ENCODE data around the gene BCL2L2.
A peak's percentile ranks its signal among the peaks of the same experiment; 100 is the strongest.
"Not testable (repeated sequence)": the region's sequence is repeated elsewhere in the genome, so short reads cannot be mapped to it uniquely, and the experiment has no call there.

The BCL2L2 gene, protein sequence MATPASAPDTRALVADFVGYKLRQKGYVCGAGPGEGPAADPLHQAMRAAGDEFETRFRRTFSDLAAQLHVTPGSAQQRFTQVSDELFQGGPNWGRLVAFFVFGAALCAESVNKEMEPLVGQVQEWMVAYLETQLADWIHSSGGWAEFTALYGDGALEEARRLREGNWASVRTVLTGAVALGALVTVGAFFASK

DNA sequence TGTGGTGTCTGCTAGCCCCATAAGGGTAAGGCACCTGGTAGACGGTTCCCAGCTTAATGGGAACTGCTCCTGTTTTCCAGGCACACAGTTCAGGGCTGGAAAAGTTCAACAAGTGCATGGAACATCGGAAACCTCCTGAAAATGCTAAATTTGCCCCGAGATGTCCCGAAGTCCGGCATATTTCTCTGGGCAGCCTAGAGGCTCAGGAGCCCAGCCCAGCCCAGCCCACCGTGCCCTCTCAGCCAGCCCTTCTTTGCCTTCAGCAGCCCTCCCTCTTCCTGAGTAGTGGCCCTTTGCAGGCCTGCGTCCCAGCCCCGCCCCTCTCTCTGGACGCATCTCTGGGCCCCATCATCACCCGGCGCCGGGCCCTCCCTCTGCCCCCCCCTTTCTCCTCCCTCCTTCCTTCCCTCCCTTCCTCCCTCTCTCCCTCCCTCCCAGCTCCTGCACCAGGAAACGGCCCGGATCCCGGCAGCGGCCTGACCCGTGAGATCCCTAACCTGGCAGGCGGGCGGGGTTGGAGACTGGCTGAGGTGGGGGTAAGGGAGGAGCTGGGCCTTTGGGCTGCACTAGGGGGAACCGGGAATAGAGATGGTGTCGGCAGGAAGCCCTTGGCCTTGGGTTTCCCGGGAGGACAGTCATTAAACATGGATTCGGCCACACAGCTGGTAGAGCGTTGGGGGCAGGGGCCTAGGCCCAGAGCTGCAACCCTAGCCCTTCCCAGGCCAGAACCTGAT lies at the start of gene BCL2L2:
Gene BCL2L2, plus strand, starts transcription at position 422 of the 734 bp plus-strand sequence. CDS start 935 bp downstream, outside the sequence.
- peak; percentile 49 for DNase-seq (ENCODE audit: low read depth)

DNA sequence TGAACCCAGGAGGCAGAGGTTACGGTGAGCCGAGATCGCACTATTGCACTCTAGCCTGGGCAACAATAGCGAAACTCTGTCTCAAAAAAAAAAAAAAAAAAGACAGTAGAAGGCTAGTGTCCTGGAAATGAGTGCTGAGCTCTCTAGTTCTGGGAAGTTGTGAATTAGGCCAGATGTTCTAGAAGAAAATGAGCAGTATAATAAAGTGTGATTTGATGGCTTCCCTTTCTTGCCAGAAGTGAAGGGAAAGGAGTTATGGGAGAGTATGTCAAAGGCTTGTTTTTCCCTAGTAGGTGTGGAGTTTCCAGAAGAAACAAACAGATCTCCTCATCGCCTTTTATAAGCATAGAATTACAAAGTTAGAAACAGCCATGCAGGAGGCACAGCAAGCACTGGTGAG lies 48.4 kb upstream of the BCL2L2 start:
- no peak for DNase-seq (ENCODE audit: low read depth)

DNA sequence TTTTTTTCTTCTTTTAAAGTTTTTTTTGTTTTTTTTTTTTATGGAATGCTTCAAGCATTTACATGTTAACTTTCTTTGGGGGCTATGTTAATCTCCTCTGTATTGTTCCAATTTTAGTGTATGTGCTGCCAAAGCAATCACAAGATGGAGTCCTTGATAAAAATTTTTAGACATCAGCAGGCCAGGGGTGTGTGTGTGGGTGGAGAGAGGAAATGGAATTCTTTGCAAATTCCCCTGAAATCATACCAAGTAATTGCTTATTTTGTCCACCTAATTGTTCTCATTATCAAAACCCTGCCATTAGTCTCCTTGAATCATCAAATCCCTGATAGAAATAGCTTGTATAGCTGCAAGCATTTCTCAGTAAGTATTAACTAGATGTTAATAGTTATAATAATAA lies 47.2 kb upstream of the BCL2L2 start:
- no peak for DNase-seq (ENCODE audit: low read depth)

DNA sequence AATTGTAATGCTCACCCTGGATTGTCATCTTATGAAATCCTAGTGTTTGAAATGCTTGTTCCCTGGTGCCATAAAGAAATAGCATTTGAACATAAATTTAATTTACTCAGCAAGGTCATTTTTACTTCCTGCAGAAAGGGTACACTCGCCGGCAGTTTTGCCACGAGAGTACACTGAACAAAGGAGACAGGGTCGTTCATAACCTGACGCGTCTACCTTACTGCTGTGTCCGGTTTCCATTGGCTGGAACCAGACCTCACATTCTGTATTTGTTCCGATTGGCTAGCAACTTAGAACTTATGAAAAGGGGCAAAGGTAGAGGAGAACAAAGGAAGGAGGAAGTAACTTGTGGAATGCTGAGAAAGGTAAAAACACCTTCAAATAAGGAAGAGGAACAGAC lies 45.8 kb upstream of the BCL2L2 start:
- DNase-seq (ENCODE audit: low read depth), result not testable (repeated sequence)

DNA sequence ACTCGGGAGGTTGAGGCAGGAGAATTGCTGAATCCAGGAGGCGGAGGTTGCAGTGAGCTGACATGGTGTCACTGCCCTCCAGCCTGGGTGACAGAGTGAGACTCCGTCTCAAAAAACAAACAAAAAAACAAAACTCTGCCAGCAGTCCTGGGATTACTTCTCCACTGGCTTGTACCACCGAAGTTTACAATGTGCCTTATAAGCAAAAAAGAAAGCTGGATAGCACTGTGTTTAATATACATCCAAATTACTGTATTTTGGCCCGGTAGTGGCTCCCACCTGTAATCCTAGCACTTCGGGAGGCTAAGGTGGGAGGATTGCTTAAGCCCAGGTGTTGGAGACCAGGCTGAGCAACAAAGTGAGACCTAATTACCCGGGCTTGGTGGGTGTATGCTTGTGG lies 37.4 kb upstream of the BCL2L2 start:
- no peak for DNase-seq (ENCODE audit: low read depth)

DNA sequence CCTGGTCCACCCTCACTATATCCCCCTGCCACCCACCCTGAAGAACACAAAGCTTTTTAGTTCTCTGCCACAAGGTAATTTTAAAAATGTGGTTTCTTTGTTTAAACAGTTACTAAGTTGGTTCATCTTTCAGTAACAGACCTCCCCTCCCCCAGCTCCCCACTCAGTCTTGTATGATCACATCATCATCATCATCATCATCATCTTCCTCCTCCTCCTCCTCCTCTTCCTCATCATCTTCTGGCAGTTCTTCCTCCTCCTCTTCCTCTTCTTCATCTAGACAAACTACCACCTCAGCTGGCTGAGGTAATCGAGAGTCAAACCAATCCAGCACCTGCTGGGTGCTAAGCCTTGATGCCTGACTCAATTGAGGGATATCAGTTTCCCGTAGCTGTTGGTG lies 31.2 kb upstream of the BCL2L2 start:
- DNase-seq (ENCODE audit: low read depth), result no peak

DNA sequence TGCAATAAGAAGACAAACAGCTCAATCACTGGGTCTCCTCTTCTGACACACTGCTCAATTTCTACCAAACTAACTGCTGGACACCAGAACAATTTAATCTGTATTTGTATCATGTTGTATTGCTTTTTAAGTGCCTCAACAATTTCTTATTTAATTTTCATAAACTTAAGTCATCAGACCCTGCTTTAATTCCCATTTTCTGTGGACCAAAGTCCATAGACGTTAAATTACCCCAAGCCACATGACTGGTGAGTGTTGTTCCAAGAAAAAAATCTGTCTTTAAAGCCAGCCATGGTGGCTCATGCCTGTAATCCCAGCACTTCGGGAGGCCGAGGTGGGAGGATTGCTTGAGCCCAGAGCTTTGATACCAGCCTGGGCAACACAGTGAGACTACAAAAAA lies 29.4 kb upstream of the BCL2L2 start:
- no peak for DNase-seq (ENCODE audit: low read depth)

DNA sequence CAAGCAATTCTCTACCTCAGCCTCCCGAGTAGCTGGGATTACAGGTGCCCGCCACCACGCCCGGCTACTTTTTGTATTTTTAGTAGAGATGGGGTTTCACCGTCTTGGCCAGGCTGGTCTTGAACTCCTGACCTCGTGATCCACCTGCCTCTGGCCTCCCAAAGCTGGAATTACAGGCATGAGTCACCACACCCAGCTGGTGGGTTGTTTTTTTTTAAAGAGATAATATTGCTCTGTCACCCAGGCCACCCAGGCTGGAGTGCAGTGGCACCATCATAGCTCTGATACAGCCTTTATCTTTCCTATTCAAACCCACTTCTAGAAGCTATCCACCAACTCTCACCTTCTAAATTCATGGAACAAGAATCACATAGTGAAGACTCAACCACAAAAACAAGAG lies 28.7 kb upstream of the BCL2L2 start:
- DNase-seq (ENCODE audit: low read depth), result not testable (repeated sequence)

DNA sequence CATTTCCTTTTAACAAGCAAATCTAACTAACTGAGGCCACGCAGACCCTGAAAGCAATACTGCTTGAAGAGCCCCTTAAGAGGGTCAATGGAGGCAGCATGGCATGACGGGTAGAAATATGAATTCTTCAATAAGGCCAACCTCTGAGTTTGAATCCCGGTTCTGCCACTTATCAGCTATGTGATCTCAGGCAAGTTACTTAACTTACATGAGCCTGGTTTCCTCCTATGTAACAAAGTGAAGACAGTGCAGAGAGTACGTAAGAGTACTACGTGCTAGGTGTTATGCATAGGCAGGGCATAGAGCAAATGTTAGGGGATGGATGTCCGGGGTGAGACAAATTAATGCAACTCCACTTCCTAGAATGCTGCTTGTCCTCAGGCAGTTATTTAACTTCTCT lies 25.4 kb upstream of the BCL2L2 start:
- DNase-seq (ENCODE audit: low read depth), result no peak

DNA sequence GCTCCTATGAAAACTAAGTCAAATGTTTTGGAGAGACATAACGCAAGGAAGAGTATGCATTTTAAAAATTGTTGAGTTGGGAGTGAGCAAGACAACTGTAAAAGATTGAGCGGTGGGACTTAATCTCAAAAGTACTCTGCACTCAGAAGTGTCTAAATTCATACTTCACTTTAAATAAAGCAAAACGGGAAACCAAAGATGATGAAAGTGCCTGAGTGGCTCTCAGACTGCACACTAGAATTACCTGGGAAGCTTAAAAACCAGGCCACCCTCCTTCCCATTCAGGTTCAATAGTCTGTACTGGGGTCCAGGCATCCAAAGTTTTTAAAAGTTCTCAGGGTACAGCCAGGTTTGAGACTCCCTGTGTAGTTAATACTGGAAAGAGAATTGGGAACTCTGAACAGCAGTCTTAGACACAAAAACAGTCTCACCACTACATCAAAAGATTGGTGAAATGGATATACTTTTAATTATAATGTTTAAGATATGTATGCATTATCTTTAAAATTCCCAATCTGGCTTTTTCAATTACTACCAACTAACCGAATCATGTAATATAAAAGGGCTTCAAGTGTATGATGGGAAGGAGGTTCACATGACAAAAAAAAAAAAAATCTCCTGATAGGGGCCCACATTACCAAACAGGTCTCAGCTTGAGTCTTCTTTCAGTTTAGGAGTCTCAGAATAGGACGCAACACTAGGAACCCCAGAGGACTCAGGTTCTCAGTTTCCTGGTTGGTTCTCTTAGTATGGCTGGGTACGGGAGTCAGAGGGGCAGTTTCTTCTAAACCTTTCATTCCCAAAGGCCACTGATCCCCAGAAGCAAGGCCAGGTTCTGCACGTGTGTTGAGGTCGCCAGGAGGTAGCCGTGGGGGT lies 21.7 kb upstream of the BCL2L2 start:
- no peak for DNase-seq (ENCODE audit: low read depth)

DNA sequence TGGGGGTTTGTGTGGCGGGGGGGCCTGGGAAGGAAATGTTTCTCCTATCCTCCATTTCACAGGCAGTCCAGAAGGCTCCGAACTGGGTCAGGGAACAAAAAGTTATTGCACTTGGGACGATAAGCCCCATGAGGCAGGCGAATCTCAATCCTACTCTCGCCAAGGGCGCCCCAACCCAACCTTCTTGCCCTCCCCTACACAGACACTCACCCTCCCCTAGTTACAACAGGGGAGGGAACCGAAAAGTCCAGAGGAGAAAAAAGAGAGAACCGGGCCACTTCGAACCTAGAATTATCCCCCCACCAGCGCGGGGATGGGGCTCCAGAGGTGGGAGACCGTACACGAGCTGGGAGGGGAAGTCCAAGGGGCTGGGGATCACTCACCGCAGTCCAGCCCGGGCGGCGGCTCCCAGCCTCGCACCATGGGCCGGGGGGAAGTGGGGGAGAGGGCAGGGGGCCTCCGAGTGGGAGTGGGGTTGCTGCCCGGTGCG lies 21.1 kb upstream of the BCL2L2 start:
- no peak for DNase-seq (ENCODE audit: low read depth)

DNA sequence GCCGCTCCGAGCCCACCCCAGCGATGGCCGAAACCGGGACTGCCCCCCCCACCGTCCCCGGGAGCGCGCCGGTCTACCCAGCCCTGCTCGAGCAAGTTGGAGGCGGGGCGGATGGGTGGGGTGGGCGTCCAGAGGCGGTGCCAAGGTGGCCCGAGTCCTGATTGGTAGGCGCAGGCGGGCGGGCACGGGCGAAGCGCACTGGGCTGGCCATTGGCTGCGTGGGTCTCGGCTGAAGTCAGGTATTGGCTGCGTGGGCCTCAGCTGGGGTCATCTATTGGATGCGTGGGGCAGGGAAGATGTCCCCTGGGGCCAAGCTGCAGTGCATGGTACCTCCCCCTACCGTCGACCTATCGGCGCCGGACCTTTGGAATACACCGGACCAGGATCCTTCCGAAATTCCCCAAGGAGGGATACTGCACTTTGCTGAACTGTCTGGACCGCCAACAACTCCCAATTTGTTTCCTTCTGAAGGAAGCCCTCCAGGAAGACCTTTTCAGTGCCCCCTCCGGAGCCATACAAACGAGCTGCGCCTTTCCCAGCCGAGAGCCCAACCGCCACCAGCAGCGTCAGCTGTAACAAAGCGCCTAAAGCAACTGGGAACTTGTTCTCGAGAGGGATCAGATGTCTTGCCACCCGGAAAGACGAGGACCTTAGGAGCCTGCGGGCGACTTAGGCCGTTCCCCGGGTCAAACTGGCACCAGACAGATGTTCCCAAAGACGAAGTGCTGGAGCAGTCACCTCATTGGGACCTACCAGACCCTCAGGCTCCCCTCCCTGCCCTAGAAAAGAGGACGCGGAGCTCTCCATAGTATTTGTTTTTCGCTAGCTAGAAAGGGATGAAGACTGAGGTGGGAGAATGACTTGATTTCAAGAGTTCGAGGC lies 20.4 kb upstream of the BCL2L2 start, which contains the start of gene HOMEZ:
Gene HOMEZ, minus strand, starts transcription at position 113 of the 882 bp plus-strand sequence. CDS start 180 bp downstream, outside the sequence.
- DNase-seq (ENCODE audit: low read depth), result peak; percentile 83

DNA sequence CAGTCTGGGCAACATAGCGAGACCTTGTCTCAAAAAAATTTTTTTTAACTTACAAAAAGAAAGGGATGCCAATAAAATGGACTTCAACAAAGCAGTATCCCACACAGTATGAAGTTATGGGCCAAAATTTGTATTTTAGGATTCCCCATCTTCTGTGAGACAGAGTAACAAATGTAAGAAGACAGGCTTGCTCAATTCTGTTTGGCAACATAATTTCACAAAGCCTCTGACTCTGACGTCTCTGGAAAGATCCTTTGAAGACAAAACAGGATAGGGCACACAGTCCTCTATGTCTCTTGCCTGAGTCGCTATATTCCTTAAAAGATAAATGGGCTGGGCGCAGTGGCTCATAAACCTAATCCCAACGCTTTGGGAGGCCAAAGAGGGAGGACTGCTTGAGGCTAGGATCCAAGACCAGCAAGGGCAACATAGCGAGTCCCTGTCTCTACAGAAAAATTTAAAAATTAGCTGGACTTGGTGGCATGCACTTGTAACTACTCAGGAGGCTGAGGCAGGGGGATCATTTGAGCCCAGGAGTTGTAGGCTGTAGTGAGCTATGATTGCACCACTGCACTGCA lies 19.6 kb upstream of the BCL2L2 start:
- DNase-seq (ENCODE audit: low read depth), result no peak

DNA sequence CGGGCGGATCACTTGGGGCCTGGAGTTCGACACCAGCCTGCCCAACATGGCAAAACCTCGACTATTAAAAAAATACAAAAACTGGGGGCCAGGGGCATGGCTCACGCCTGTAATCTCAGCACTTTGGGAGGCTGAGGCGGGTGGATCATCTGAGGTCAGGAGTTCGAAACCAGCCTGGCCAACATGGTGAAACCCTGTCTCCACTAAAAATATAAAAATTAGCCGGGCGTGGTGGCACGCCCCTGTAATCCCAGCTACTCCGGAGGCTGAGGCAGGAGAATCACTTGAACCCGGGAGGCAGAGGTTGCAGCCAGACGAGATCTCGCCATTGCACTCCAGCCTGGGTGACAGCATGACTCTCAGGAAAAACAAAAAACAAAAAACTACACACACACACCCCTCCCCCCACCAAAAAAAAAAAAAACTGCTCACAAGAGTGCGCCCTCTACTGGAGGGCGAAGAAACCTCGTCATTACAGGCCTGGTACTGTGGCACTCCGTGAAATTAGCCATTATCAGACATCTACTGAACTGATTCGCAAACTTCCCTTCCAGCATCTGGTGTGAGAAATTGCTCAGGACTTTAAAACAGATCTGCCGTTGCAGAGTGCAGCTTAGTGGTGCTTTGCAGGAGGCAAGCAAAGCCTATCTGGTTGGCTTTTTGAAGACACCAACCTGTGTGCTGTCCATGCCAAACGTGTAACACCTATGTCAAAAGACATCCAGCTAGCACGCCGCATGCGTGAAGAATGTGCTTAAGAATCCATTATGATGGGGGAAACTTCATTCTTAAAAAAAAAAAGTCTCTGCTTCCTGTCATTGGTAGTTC lies 11.7 kb upstream of the BCL2L2 start:
- no peak for DNase-seq (ENCODE audit: low read depth)

DNA sequence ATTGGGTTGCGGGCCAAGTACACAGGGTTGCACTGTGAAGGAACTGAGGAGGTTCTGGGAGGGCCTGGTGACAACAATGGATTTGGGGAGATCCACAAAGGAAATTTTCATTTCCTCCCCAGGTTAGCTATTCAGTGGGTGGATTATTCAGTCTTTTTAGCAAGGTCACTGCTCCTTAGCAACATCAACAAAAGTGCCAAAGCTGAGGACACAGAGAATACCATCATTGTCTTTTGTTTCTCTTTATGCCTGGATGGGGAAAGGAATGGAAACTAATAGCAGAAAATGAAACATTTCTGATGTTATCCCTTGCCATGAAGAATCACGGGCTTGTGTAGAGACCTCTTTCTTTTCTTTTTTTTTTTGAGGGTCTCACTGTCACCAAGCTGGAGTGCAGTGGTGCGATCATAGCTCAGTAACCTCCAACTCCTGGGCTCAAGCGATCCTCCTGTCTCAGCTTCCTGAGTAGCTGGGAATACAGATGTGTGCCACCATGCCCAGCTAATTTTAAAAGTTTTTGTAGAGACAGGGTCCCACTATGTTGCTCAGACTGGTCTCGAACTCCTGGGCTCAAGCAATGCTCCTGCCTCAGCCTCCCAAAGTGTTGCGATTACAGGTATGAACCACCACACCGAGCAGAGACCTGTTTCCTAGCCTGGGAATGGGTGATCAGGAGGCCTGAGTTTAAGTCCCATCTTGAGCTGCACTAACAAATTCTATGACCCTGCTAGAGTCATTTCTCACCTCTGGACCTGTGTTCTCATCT lies 10.4 kb upstream of the BCL2L2 start:
- no peak for DNase-seq (ENCODE audit: low read depth)

DNA sequence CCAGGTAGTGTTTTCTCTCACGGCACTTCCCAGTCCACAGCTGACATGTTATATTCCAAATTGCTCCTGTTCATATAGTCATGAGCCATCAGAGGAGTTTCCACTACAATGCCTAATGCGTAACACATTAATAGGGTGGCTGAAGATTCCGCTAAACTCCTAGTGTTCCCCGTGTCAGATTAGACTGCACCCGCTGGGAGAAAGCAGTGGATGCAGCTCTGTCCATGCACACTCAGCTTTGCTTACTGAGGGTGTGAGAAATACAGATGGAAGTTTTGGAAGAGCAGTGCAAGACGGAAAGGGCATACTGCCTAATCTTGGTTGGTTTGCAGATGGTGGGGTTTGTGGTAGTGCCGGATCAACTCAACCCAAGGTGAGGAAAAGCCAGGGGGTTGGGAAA lies 9.5 kb upstream of the BCL2L2 start:
- no peak for DNase-seq (ENCODE audit: low read depth)

DNA sequence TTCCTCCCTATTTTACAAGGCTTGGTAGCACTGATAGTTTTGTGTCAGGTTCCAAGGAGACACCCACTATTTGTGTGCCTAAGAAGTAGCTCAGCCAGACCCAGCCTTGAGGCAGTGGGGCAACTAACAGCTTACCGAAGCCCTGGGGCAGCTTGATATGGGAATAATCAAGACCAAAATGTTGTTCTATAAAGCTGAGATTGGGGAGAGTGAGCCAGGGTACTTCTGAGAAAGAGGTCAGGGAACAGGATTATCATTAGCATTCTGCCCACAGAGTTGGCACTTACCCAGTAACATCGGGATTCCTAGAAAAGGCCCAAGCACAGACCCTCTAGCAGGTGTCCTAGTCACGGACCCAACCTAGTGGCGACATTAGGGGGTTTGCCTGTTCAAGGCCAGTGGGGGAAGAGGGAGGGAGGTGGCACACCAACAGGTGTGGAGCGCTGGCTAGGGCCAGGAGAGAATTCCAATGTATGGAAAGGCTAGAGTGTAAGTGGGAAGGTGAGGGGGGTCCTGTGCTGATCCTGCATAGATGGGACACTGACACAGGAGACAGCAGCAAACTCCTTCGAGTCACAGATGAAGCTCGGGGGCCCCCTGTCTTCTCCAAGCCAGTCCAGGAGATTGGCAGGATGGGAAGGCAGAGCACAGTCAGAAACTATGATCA lies 8.9 kb upstream of the BCL2L2 start:
- DNase-seq (ENCODE audit: low read depth), result no peak

DNA sequence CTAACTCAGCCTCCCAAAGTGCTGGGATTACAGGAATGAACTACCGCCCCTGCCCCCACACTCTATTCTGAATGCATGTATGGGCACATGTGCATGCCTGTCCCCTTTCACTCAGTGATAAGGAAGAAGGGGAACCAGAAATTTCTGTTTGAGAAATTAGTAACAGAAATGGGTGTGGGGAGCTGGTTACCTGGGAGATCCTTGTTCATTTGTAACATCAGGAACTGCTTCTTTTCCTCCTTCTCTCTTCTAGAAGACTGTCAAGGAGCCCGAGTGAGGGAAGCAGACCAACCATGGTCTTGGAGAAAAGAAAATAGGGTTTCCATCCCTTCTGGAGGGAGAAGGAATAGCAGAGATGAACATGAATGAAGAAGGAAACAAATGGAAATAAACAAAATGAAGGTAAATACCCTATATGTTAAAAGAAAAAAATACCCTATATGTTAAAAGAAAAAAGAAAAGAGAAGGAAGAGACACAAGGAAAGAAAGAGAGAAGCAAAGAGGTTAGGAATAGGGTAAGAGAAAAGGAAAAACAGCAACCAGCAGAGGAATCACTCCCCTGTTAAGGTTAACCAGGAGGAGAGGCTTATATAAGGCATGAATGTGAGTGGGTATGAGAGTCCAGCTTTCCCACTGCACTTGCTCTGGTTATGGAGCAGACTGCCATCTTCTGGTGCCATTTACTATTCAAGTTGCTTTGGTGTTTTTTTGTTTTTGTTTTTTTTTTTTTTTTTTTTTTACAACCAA lies 7.2 kb upstream of the BCL2L2 start:
- no peak for DNase-seq (ENCODE audit: low read depth)

Measured in HS-5 (cell line).